Stimulated activated CD8-positive, alpha-beta memory T cell treated with anti-CD3 and anti-CD28 coated beads, Interleukin-4, amount 100 ng/mL, for 24 hours (primary cell): ENCODE data around the gene CACNA2D4.

ENCODE experiments used
- DNase-seq: peaks from one replicate; pipeline ENCODE4 v3.0.0-alpha.2; 2020; ENCODE audit warnings: low read depth

CACNA2D4 gene

GRCh38 chr12:1888923-1889322 is 29.5 kb downstream of the CACNA2D4 start:
- DNase-seq = no peak

- no peak for DNase-seq
Measured at GRCh38 chr12:1886396-1887008, 31.9 kb downstream of the CACNA2D4 start.

- DNase-seq = no peak
Measured at GRCh38 chr12:1885599-1886245, 32.7 kb downstream of the CACNA2D4 start.

GRCh38 chr12:1885082-1885596 is 33.3 kb downstream of the CACNA2D4 start:
- DNase-seq = no peak

- DNase-seq = no peak
Measured at GRCh38 chr12:1884651-1885050, 33.8 kb downstream of the CACNA2D4 start.

- no peak for DNase-seq
Measured at GRCh38 chr12:1883513-1883912, 34.9 kb downstream of the CACNA2D4 start.

GRCh38 chr12:1882850-1883470 is 35.5 kb downstream of the CACNA2D4 start:
- DNase-seq = no peak

- DNase-seq = no peak
Measured at GRCh38 chr12:1882405-1882804, 36.0 kb downstream of the CACNA2D4 start.

- DNase-seq = no peak
Measured at GRCh38 chr12:1881936-1882335, 36.5 kb downstream of the CACNA2D4 start.

GRCh38 chr12:1881301-1881700 is 37.2 kb downstream of the CACNA2D4 start:
- DNase-seq = no peak

GRCh38 chr12:1880876-1881275 is 37.6 kb downstream of the CACNA2D4 start:
- no peak for DNase-seq

GRCh38 chr12:1880153-1880845 is 38.2 kb downstream of the CACNA2D4 start:
- DNase-seq = no peak

- no peak for DNase-seq
Measured at GRCh38 chr12:1879633-1880032, 38.8 kb downstream of the CACNA2D4 start.

- no peak for DNase-seq
Measured at GRCh38 chr12:1878695-1879094, 39.8 kb downstream of the CACNA2D4 start.

GRCh38 chr12:1878214-1878613 is 40.2 kb downstream of the CACNA2D4 start:
- DNase-seq = no peak

GRCh38 chr12:1877169-1877878 is 41.1 kb downstream of the CACNA2D4 start:
- DNase-seq = no peak

- DNase-seq = no peak
Measured at GRCh38 chr12:1876086-1876485, 42.4 kb downstream of the CACNA2D4 start.

- DNase-seq = no peak
Measured at GRCh38 chr12:1875608-1876007, 42.8 kb downstream of the CACNA2D4 start.

GRCh38 chr12:1873531-1874510 is 44.6 kb downstream of the CACNA2D4 start:
- no peak for DNase-seq

- DNase-seq = no peak
Measured at GRCh38 chr12:1872448-1872847, 46.0 kb downstream of the CACNA2D4 start.

GRCh38 chr12:1872001-1872400 is 46.5 kb downstream of the CACNA2D4 start:
- no peak for DNase-seq
